SK-N-DZ (cell line): ENCODE data around the gene ARL2. TPM values are rescaled to one million over a fixed set of nuclear protein-coding genes. Genes with fewer than 3 reads are reported as not detected.
"Not testable (repeated sequence)": the region's sequence is repeated elsewhere in the genome, so short reads cannot be mapped to it uniquely, and the experiment has no call there.

Source experiments
- DNase-seq: peaks from one replicate; pipeline ENCODE4 v3.0.0-alpha.2; 2015; ENCODE audit warnings: low spot score
- polyA plus RNA-seq, 2 experiments: library from polyadenylated mRNA; depleted of rRNA; stranded (reverse); fragments of >200 nt; gene quantifications; 2 replicates each; pipeline ENCODE4 v1.2.3, GENCODE V29; 2014

ARL2 gene
- polyA plus RNA-seq (2014; cell fraction: cytosol; rRNA removed): 111 and 129 TPM in 2 replicates
- polyA plus RNA-seq (2014; cell fraction: nucleus; rRNA removed): 62.7 and 74.3 TPM in 2 replicates

GRCh38 chr11:65013888-65014725 is at the start of gene ARL2:
TSS of gene ARL2 (plus strand) at chr11:65014160. CDS start at chr11:65014208, 48 bp downstream.
- DNase-seq: peak; percentile 96

GRCh38 chr11:64967375-64967774 is 46.6 kb upstream of the ARL2 start:
- no peak for DNase-seq

- DNase-seq: no peak
Measured at GRCh38 chr11:64969209-64969608, 44.8 kb upstream of the ARL2 start.

- DNase-seq: no peak
Measured at GRCh38 chr11:64970731-64971151, 43.2 kb upstream of the ARL2 start.

GRCh38 chr11:64971421-64972233 is 42.3 kb upstream of the ARL2 start, which contains the start of gene MAJIN:
TSS of gene MAJIN (minus strand) at chr11:64972108. CDS start at chr11:64959405, 12,703 bp downstream.
- DNase-seq: no peak

GRCh38 chr11:64974124-64974523 is 39.8 kb upstream of the ARL2 start:
- DNase-seq: no peak

GRCh38 chr11:64976651-64977050 is 37.3 kb upstream of the ARL2 start:
- DNase-seq: no peak

GRCh38 chr11:64983339-64983738 is 30.6 kb upstream of the ARL2 start:
- not testable (repeated sequence) for DNase-seq

- DNase-seq: no peak
Measured at GRCh38 chr11:64987998-64988854, 25.7 kb upstream of the ARL2 start.

GRCh38 chr11:64989416-64989815 is 24.5 kb upstream of the ARL2 start:
- DNase-seq: no peak

- DNase-seq: peak; percentile 48
Measured at GRCh38 chr11:64990222-64990923, 23.6 kb upstream of the ARL2 start.

- DNase-seq: no peak
Measured at GRCh38 chr11:64994318-64994717, 19.6 kb upstream of the ARL2 start.

GRCh38 chr11:64996327-64996709 is 17.6 kb upstream of the ARL2 start:
- no peak for DNase-seq

GRCh38 chr11:64996710-64997380 is 17.1 kb upstream of the ARL2 start, which contains the start of gene BATF2:
TSS of gene BATF2 (minus strand) at chr11:64996971. CDS start at chr11:64996914, 57 bp downstream.
- DNase-seq: peak; percentile 79

- DNase-seq: no peak
Measured at GRCh38 chr11:64998141-64998540, 15.8 kb upstream of the ARL2 start.

- no peak for DNase-seq
Measured at GRCh38 chr11:64998690-64999431, 15.1 kb upstream of the ARL2 start.

- no peak for DNase-seq
Measured at GRCh38 chr11:64999478-64999877, 14.5 kb upstream of the ARL2 start.

- DNase-seq: no peak
Measured at GRCh38 chr11:65002706-65003105, 11.3 kb upstream of the ARL2 start.

- no peak for DNase-seq
Measured at GRCh38 chr11:65003282-65003681, 10.7 kb upstream of the ARL2 start.
